K562 (cell line): ENCODE measurements around the gene NFATC3. TPM values are rescaled to one million over a fixed set of nuclear protein-coding genes. Genes with fewer than 3 reads are reported as not detected.

Experiments used
- CREBBP ChIP-seq: IDR thresholded peaks from one replicate; pipeline ENCODE4 v1.6.1; 2012; ENCODE audit warnings: low read depth, mild to moderate bottlenecking, control low read depth, inconsistent platforms, low read length
- GTF2E2 ChIP-seq: fragments of 200-800 bp; sonication (Bioruptor generic); IDR thresholded peaks from 2 replicates; pipeline ENCODE4 v1.6.1; 2016; ENCODE audit warnings: missing genetic modification characterization, missing compliant biosample characterization
- HDAC8 ChIP-seq: fragments of 450-650 bp; IDR thresholded peaks from 2 replicates; pipeline ENCODE4 v1.6.1; 2016; ENCODE audit warnings: mild to moderate bottlenecking, missing genetic modification characterization, moderate library complexity, missing compliant biosample characterization
- HMBOX1 ChIP-seq: sonication (generic); IDR thresholded peaks from 2 replicates; pipeline ENCODE4 v1.6.1; 2016
- NONO ChIP-seq, 2 experiments: fragments of 200-400 bp in 1 of 2; fragments of 450-650 bp in 1 of 2; formaldehyde crosslinking in 1 of 2; IDR thresholded peaks; 2 replicates each; pipeline ENCODE4 v1.6.1; 2017; ENCODE audit warnings: low read depth in 2 of 2, mild to moderate bottlenecking in 2 of 2, moderate library complexity in 2 of 2, low read length in 1 of 2
- PBX2 ChIP-seq, 2 experiments: IDR thresholded peaks in 1 of 2; conservative IDR thresholded peaks in 1 of 2; 2 replicates each; pipeline ENCODE4 v1.6.1; 2016; ENCODE audit warnings: low read depth in 2 of 2, mild to moderate bottlenecking in 1 of 2, missing compliant biosample characterization in 1 of 2, missing genetic modification characterization in 1 of 2, moderate library complexity in 1 of 2
- SMARCA4 ChIP-seq: fragments of 450-650 bp; IDR thresholded peaks from 2 replicates; pipeline ENCODE4 v1.6.1; 2016
- SNRNP70 ChIP-seq: fragments of 200-400 bp; formaldehyde crosslinking; optimal IDR thresholded peaks from 2 replicates; pipeline ENCODE3; 2017; ENCODE audit warnings: low read depth, low read length
- SRSF7 ChIP-seq: fragments of 200-400 bp; formaldehyde crosslinking; optimal IDR thresholded peaks from 2 replicates; pipeline ENCODE3; 2017; ENCODE audit warnings: mild to moderate bottlenecking, low read depth, low read length
- TBL1XR1 ChIP-seq, 2 experiments: IDR thresholded peaks; 2 replicates each; pipeline ENCODE4 v1.6.1; 2012; ENCODE audit warnings: improper control_type of control experiment in 2 of 2, low read length in 2 of 2, mild to moderate bottlenecking in 1 of 2
- ZBED1 ChIP-seq: IDR thresholded peaks from 2 replicates; pipeline ENCODE4 v1.6.1; 2014
- ZNF253 ChIP-seq: fragments of 250-450 bp; sonication (Bioruptor Pico); conservative IDR thresholded peaks from 2 replicates; pipeline ENCODE4 v1.6.1; 2021; ENCODE audit warnings: mild to moderate bottlenecking
- polyA plus RNA-seq, 8 experiments: library from polyadenylated mRNA; depleted of rRNA in 4 of 8; stranded (reverse) in 5 of 8; unstranded in 3 of 8; fragments of >200 nt; fragmentation: Nextera tagmentation in 2 of 8; fragmentation: Illumina TruSeq in 1 of 8; extraction: Ambion mirVana in 2 of 8; extraction: Trizol in 1 of 8; gene quantifications; 2 replicates each; pipeline versions ENCODE4 v1.2.1 to v1.2.3, GENCODE V29; 2011 to 2014; ENCODE audit warnings: inconsistent platforms in 1 of 8, missing spikeins in 1 of 8
- total RNA-seq, 7 experiments: library from RNA; depleted of rRNA in 6 of 7; stranded (reverse); fragments of >200 nt in 6 of 7; fragmentation: Illumina TruSeq in 2 of 7; extraction: Trizol in 2 of 7; gene quantifications; 2 replicates each; pipeline versions ENCODE4 v1.2.1 to v1.2.3, GENCODE V29; 2011 to 2021; ENCODE audit warnings: low replicate concordance in 1 of 7
- TF ChIP-seq, protein P1 (sequence below): sonication (generic); formaldehyde crosslinking; IDR thresholded peaks from 2 replicates; pipeline ENCODE4 v1.8.1; 2022; ENCODE audit warnings: missing genetic modification reagents
- TF ChIP-seq, protein P2 (sequence below): sonication (generic); formaldehyde crosslinking; IDR thresholded peaks from 2 replicates; pipeline ENCODE4 v1.8.0; 2022; ENCODE audit warnings: mild to moderate bottlenecking, missing genetic modification reagents
- TF ChIP-seq, protein P3 (sequence below): fragments of 200-800 bp; sonication (Bioruptor generic); IDR thresholded peaks from 2 replicates; pipeline ENCODE4 v1.6.1; 2017; ENCODE audit warnings: missing genetic modification characterization, missing compliant biosample characterization

NFATC3 gene
- total and polyA plus RNA-seq, 9 of the 15 experiments (the other 6 are each of a cell fraction or from before 2014, with no cell fraction given) = 15.7 to 98.4 (median 59.4) TPM

DNA sequence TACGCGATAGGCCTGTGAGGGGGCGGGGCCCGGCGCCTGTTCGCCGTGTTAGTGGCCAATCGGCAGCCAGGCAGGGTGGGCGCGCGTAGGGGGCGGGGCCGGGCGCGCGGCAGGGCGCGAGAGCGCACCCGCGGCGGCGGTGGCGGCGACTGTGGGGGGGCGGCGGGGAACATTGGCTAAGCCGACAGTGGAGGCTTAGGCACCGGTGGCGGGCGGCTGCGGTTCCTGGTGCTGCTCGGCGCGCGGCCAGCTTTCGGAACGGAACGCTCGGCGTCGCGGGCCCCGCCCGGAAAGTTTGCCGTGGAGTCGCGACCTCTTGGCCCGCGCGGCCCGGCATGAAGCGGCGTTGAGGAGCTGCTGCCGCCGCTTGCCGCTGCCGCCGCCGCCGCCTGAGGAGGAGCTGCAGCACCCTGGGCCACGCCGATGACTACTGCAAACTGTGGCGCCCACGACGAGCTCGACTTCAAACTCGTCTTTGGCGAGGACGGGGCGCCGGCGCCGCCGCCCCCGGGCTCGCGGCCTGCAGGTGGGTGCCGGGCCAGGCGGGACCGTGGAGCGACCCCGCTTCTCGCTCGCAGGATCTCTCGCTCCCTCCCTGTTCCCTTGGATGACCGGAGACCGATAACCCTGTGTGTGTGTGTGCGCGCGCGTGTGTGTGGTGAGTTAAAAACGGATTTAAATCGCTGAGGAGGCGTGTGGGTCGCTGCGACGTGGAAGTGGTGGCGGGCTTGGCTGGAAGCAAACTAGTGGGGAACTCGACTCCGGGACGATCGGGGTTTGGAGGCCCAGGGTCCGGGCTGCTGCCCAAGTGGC, at the start of gene NFATC3 (continued):
- TF ChIP-seq PBX2 (CRISPR knock-in tag; IDR thresholded peaks at IDR 0.05; ENCODE audit: low read depth) = no peak
- TF ChIP-seq PBX2 (tag; conservative IDR thresholded peaks at IDR 0.05; ENCODE audit: low read depth) = no peak
- TF ChIP-seq SRSF7 = no peak
- TF ChIP-seq HMBOX1 = 0 out of 2 replicates have a peak, but pooled peaks have one; percentile 36
- no peak for TF ChIP-seq ZNF253 (CRISPR knock-in tag)
- TF ChIP-seq, protein P1, sequence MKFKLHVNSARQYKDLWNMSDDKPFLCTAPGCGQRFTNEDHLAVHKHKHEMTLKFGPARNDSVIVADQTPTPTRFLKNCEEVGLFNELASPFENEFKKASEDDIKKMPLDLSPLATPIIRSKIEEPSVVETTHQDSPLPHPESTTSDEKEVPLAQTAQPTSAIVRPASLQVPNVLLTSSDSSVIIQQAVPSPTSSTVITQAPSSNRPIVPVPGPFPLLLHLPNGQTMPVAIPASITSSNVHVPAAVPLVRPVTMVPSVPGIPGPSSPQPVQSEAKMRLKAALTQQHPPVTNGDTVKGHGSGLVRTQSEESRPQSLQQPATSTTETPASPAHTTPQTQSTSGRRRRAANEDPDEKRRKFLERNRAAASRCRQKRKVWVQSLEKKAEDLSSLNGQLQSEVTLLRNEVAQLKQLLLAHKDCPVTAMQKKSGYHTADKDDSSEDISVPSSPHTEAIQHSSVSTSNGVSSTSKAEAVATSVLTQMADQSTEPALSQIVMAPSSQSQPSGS (CRISPR knock-in tag) = no peak; the same call in 1 of the 2 replicates
- TF ChIP-seq, protein P2, sequence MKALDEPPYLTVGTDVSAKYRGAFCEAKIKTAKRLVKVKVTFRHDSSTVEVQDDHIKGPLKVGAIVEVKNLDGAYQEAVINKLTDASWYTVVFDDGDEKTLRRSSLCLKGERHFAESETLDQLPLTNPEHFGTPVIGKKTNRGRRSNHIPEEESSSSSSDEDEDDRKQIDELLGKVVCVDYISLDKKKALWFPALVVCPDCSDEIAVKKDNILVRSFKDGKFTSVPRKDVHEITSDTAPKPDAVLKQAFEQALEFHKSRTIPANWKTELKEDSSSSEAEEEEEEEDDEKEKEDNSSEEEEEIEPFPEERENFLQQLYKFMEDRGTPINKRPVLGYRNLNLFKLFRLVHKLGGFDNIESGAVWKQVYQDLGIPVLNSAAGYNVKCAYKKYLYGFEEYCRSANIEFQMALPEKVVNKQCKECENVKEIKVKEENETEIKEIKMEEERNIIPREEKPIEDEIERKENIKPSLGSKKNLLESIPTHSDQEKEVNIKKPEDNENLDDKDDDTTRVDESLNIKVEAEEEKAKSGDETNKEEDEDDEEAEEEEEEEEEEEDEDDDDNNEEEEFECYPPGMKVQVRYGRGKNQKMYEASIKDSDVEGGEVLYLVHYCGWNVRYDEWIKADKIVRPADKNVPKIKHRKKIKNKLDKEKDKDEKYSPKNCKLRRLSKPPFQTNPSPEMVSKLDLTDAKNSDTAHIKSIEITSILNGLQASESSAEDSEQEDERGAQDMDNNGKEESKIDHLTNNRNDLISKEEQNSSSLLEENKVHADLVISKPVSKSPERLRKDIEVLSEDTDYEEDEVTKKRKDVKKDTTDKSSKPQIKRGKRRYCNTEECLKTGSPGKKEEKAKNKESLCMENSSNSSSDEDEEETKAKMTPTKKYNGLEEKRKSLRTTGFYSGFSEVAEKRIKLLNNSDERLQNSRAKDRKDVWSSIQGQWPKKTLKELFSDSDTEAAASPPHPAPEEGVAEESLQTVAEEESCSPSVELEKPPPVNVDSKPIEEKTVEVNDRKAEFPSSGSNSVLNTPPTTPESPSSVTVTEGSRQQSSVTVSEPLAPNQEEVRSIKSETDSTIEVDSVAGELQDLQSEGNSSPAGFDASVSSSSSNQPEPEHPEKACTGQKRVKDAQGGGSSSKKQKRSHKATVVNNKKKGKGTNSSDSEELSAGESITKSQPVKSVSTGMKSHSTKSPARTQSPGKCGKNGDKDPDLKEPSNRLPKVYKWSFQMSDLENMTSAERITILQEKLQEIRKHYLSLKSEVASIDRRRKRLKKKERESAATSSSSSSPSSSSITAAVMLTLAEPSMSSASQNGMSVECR (CRISPR knock-in tag) = peak; percentile 70
- TF ChIP-seq GTF2E2 (tag) = peak; percentile 53; the same call in 1 of the 2 replicates
- no peak for TF ChIP-seq SMARCA4
- no peak for TF ChIP-seq TBL1XR1 (IDR thresholded peaks at IDR 0.05; ENCODE audit: low read length in 2 of 2)
- 0 out of 2 replicates have a peak, but pooled peaks have one; percentile 25 for TF ChIP-seq HDAC8 (tag)
- no peak for TF ChIP-seq CREBBP
- TF ChIP-seq ZBED1 = peak; percentile 83
- TF ChIP-seq SNRNP70 = no peak
- TF ChIP-seq NONO (IDR thresholded peaks at IDR 0.05; ENCODE audit: low read depth in 2 of 2, low read length in 1 of 2) = peak; percentile 79 to 83; a peak in 3 of 4 replicates
- TF ChIP-seq, protein P3, sequence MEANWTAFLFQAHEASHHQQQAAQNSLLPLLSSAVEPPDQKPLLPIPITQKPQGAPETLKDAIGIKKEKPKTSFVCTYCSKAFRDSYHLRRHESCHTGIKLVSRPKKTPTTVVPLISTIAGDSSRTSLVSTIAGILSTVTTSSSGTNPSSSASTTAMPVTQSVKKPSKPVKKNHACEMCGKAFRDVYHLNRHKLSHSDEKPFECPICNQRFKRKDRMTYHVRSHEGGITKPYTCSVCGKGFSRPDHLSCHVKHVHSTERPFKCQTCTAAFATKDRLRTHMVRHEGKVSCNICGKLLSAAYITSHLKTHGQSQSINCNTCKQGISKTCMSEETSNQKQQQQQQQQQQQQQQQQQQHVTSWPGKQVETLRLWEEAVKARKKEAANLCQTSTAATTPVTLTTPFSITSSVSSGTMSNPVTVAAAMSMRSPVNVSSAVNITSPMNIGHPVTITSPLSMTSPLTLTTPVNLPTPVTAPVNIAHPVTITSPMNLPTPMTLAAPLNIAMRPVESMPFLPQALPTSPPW = peak; percentile 92
